HEK293 (cell line): ENCODE measurements around the gene WASHC1.
"Not testable (repeated sequence)": the region's sequence is repeated elsewhere in the genome, so short reads cannot be mapped to it uniquely, and the experiment has no call there.

ENCODE experiments used
- WT1 ChIP-seq: fragments of 450-650 bp; formaldehyde crosslinking; IDR thresholded peaks from 2 replicates; pipeline ENCODE4 v1.5.1; 2016; ENCODE audit warnings: missing biosample characterization, missing genetic modification characterization
- YY1 ChIP-seq: fragments of 450-650 bp; formaldehyde crosslinking; IDR thresholded peaks from 2 replicates; pipeline ENCODE4 v1.5.1; 2018; ENCODE audit warnings: missing biosample characterization, missing genetic modification characterization
- ZNF354C ChIP-seq: fragments of 450-650 bp; formaldehyde crosslinking; IDR thresholded peaks from 2 replicates; pipeline ENCODE4 v1.5.1; 2016; ENCODE audit warnings: missing biosample characterization, missing genetic modification characterization, low read depth, borderline replicate concordance
- ZSCAN18 ChIP-seq: fragments of 450-650 bp; formaldehyde crosslinking; IDR thresholded peaks from 2 replicates; pipeline ENCODE4 v1.5.1; 2016; ENCODE audit warnings: missing biosample characterization, missing genetic modification characterization

- not testable (repeated sequence) for TF ChIP-seq WT1 (tag by site-specific recombination); ZSCAN18 (tag by site-specific recombination); YY1; ZNF354C
Observed at GRCh38 chr9:73076-73899, 44.0 kb upstream of the WASHC1 start.
